ENCODE data around the gene SAMD3. TPM values are rescaled to one million over a fixed set of nuclear protein-coding genes. Genes with fewer than 3 reads are reported as not detected.

Gene SAMD3
- total and polyA plus RNA-seq, 2 of the 4 experiments (the other 2 are of a cell fraction): 3.0 to 3.9 TPM

DNA sequence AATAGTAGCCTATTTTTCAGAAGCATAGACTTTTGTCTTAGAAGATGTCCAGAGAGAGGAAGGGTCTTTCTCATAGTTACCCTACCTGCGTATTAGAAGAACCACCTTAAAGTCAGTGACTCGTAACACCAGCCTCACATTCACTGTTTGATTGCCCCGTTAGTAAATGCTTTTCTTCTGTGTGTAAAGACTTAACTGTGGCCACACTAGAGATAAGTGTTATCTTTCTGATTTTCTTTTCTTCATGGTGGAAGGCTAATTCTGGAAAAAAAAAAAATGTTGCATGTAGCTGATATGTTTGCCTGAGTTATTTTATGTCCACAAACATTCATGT, 83.9 kb downstream of the SAMD3 start:
- ATAC-seq (ENCODE audit: low read depth): no peak

More for the DNA sequence above, 83.9 kb downstream of the SAMD3 start:
- no peak overlapping the region for H4K91ac ChIP-seq (ENCODE audit: insufficient read depth, low read depth, low read length)
- no peak overlapping the region for H3K23ac ChIP-seq (ENCODE audit: low read depth, low read length)
- H3K4ac ChIP-seq (ENCODE audit: low read depth, low read length): no peak overlapping the region
- ChIA-PET CTCF (interaction anchor here (0.6 kb wide), 3 partner anchors 14 to 66 kb away, joined by 3 to 6 read pairs (median 3); no protein-coding TSS in a partner anchor), POLR2A (ENCODE audit: unreplicated experiment) (no interaction called here)
- intact Hi-C loops (cut with micrococcal nuclease) (no loop called here), dilution Hi-C loops (cut with HindIII; ENCODE audit: low sequenced_read_pairs, unreplicated experiment) (no loop called here), in situ Hi-C loops (cut with MboI; ENCODE audit: low sequenced_read_pairs) (no loop called here)
- TF ChIP-seq SMC3 (IDR thresholded peaks at IDR 0.05; ENCODE audit: low read depth, low read length) (no peak), CTCF (conservative IDR thresholded peaks at IDR 0.05; ENCODE audit: low read depth, low read length) (no peak), MAZ (IDR thresholded peaks at IDR 0.05; ENCODE audit: borderline replicate concordance, low read depth, low read length) (no peak), RFX5 (IDR thresholded peaks at IDR 0.05; ENCODE audit: low read depth, low read length) (no peak), ELK1 (IDR thresholded peaks at IDR 0.05; ENCODE audit: borderline replicate concordance, low read depth, low read length) (no peak), CHD1 (IDR thresholded peaks at IDR 0.05; ENCODE audit: low read depth, low read length) (no peak), MAFK (IDR thresholded peaks at IDR 0.05; ENCODE audit: low read depth, low read length) (no peak), POLR2A (IDR thresholded peaks at IDR 0.05; ENCODE audit: low read depth, low read length) (no peak)
- TF ChIP-seq, protein P1, sequence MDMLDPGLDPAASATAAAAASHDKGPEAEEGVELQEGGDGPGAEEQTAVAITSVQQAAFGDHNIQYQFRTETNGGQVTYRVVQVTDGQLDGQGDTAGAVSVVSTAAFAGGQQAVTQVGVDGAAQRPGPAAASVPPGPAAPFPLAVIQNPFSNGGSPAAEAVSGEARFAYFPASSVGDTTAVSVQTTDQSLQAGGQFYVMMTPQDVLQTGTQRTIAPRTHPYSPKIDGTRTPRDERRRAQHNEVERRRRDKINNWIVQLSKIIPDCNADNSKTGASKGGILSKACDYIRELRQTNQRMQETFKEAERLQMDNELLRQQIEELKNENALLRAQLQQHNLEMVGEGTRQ (IDR thresholded peaks at IDR 0.05; ENCODE audit: low read depth, low read length): no peak
- WGBS, 2 experiments (ENCODE audit: extremely low coverage in 2 of 2, insufficient read length in 1 of 2): no CpG with 5 or more reads among the region's 3 CpGs
- no peak overlapping the region for H2BK20ac ChIP-seq (ENCODE audit: low read depth, low read length)
- no peak overlapping the region for H3K27ac ChIP-seq (ENCODE audit: insufficient read depth, low read length)
- peaks cover 5% of the 10 kb centered on the region for H3K4me1 ChIP-seq (ENCODE audit: control insufficient read depth, insufficient read depth, low read length)
- no peak overlapping the region for H2BK120ac ChIP-seq (ENCODE audit: low read depth, low read length)
- H2BK15ac ChIP-seq (ENCODE audit: low read depth, low read length): no peak overlapping the region
- H3K79me1 ChIP-seq (ENCODE audit: low read depth in 1 of 2, low read length in 2 of 2): no peaks in the 10 kb centered on the region
- H3K9me1 ChIP-seq (ENCODE audit: insufficient read depth, low read length): no peaks in the 10 kb centered on the region
- no peak for DNase-seq
- H3K18ac ChIP-seq (ENCODE audit: low read depth, low read length): no peak overlapping the region
- H2AK5ac ChIP-seq (ENCODE audit: low read depth, low read length): no peak overlapping the region
- H4K20me1 ChIP-seq (ENCODE audit: insufficient read depth, low read length): no peaks in the 10 kb centered on the region
- no peak overlapping the region for H3K4me2 ChIP-seq (ENCODE audit: low read depth, low read length)
- no peak overlapping the region for H3K4me3 ChIP-seq (ENCODE audit: insufficient read depth, low read depth, low read length)
- no peaks in the 10 kb centered on the region for H3K27me3 ChIP-seq (ENCODE audit: control insufficient read depth, insufficient read depth, low read length)
- H3K56ac ChIP-seq (ENCODE audit: extremely low read depth, insufficient read depth, low read length): no peak overlapping the region
- no peak overlapping the region for H3K14ac ChIP-seq (replicated peaks; ENCODE audit: low read depth, low read length)
- H4K8ac ChIP-seq (ENCODE audit: low read depth in 2 of 2, low read length in 2 of 2): no peak overlapping the region
- H2AFZ ChIP-seq (replicated peaks; ENCODE audit: low read length, poor library complexity): no peak overlapping the region
- H3K9ac ChIP-seq (ENCODE audit: low read depth, low read length): no peak overlapping the region
- H4K5ac ChIP-seq (ENCODE audit: low read depth, low read length): no peak overlapping the region
- H2BK5ac ChIP-seq (ENCODE audit: low read depth, low read length, poor library complexity, severe bottlenecking): no peak overlapping the region
- H3K9me3 ChIP-seq (ENCODE audit: control insufficient read depth, insufficient read depth, low read length): no peaks in the 10 kb centered on the region
- H2AK9ac ChIP-seq (replicated peaks; ENCODE audit: low read depth, low read length, poor library complexity): no peak overlapping the region
- no TSS peak for BruUV-seq (replicated peaks)
- peaks cover 2% of the 10 kb centered on the region; the same call in 1 of the 2 replicates for H3K36me3 ChIP-seq (ENCODE audit: control insufficient read depth, insufficient read depth, low read length)
